CD4-positive, alpha-beta T cell treated with Interleukin-1 beta for 1 hour (primary cell): Measurements from ENCODE around the gene MAML1.
A peak's percentile ranks its signal among the peaks of the same experiment; 100 is the strongest.
"Not testable (repeated sequence)": the region's sequence is repeated elsewhere in the genome, so short reads cannot be mapped to it uniquely, and the experiment has no call there.

ENCODE experiments used
- DNase-seq, 2 donors: peaks; one replicate each; pipeline ENCODE4 v3.0.0-alpha.2; 2020 to 2022

MAML1 gene

GRCh38 chr5:179767496-179768100 lies 35.0 kb downstream of the MAML1 start:
- no peak for DNase-seq

- no peak for DNase-seq
Measured at GRCh38 chr5:179768326-179769085, 35.9 kb downstream of the MAML1 start.

- no peak for DNase-seq
Measured at GRCh38 chr5:179769271-179769670, 36.6 kb downstream of the MAML1 start.

- DNase-seq: no peak
Measured at GRCh38 chr5:179769796-179770195, 37.2 kb downstream of the MAML1 start.

GRCh38 chr5:179771311-179771895 lies 38.8 kb downstream of the MAML1 start:
- no peak for DNase-seq

GRCh38 chr5:179772351-179772750 lies 39.7 kb downstream of the MAML1 start:
- no peak for DNase-seq

GRCh38 chr5:179773686-179774040 lies 41.0 kb downstream of the MAML1 start:
- no peak for DNase-seq

GRCh38 chr5:179774442-179774841 lies 41.8 kb downstream of the MAML1 start:
- no peak for DNase-seq

GRCh38 chr5:179776411-179776938 lies 43.9 kb downstream of the MAML1 start:
- no peak for DNase-seq

GRCh38 chr5:179777456-179777855 lies 44.8 kb downstream of the MAML1 start:
- no peak for DNase-seq

- DNase-seq: no peak
Measured at GRCh38 chr5:179777909-179778308, 45.3 kb downstream of the MAML1 start.

GRCh38 chr5:179778591-179778990 lies 46.0 kb downstream of the MAML1 start:
- DNase-seq: no peak

- DNase-seq: no peak
Measured at GRCh38 chr5:179779826-179780225, 47.2 kb downstream of the MAML1 start.

GRCh38 chr5:179780362-179780761 lies 47.7 kb downstream of the MAML1 start:
- peak in 1 of 2 donors; percentile 23 for DNase-seq

- DNase-seq: no peak
Measured at GRCh38 chr5:179781846-179782245, 49.2 kb downstream of the MAML1 start.

- DNase-seq: no peak
Measured at GRCh38 chr5:179783128-179783527, 50.5 kb downstream of the MAML1 start.

- no peak for DNase-seq
Measured at GRCh38 chr5:179786861-179787260, 54.2 kb downstream of the MAML1 start.

- no peak for DNase-seq
Measured at GRCh38 chr5:179788193-179788854, 55.7 kb downstream of the MAML1 start.

- DNase-seq: not testable (repeated sequence)
Measured at GRCh38 chr5:179789278-179789677, 56.7 kb downstream of the MAML1 start.

- DNase-seq: no peak
Measured at GRCh38 chr5:179791881-179792611, 59.4 kb downstream of the MAML1 start.

- no peak for DNase-seq
Measured at GRCh38 chr5:179792612-179793467, 60.2 kb downstream of the MAML1 start.
